Upper lobe of right lung (tissue), 1 donor: ENCODE data around the gene ADCY7. TPM values are rescaled to one million over a fixed set of nuclear protein-coding genes. Genes with fewer than 3 reads are reported as not detected.

ENCODE experiments used
- ATAC-seq: fragments of 200-7000 bp; cut with Tn5 transposase; one replicate; pipeline ENCODE4 v1.9.1; 2020; ENCODE audit warnings: mild to moderate bottlenecking, moderate library complexity
- DNase-seq: peaks from one replicate; pipeline ENCODE4 v3.0.0-alpha.2; 2020
- H3K27ac ChIP-seq: fragments of 200-600 bp; one replicate; pipeline ENCODE4 v1.8.0; 2022
- H3K27me3 ChIP-seq: fragments of 200-600 bp; one replicate; pipeline ENCODE4 v1.8.0; 2022; ENCODE audit warnings: mild to moderate bottlenecking
- H3K36me3 ChIP-seq: fragments of 200-600 bp; one replicate; pipeline ENCODE4 v1.8.0; 2022
- H3K4me1 ChIP-seq: fragments of 200-600 bp; one replicate; pipeline ENCODE4 v1.8.0; 2022
- H3K4me3 ChIP-seq: fragments of 200-600 bp; one replicate; pipeline ENCODE4 v1.8.0; 2022; ENCODE audit warnings: mild to moderate bottlenecking
- H3K9me3 ChIP-seq: fragments of 200-600 bp; one replicate; pipeline ENCODE4 v1.8.0; 2022
- intact Hi-C: fragments of 100-400 bp; cut with DNase I; formaldehyde crosslinking; loops from one replicate; pipeline ENCODE4 v1.11.0; 2022
- total RNA-seq: library from RNA; stranded (reverse); fragmentation: NEBNext Ultra II Directional; extraction: Animal tissue kit (Norgen Biotek cat#: 25700); gene quantifications from one replicate; pipeline ENCODE4 v1.2.1, GENCODE V29; 2021
- TF ChIP-seq, protein P1 (sequence below): fragments of 200-600 bp; IDR thresholded peaks from one replicate; pipeline ENCODE4 v1.8.0; 2022; ENCODE audit warnings: antibody characterized with exemption
- donor health status: DM: no; HTN: yes; CAD: no; lungs with severe emphysema.

ADCY7 gene
- total RNA-seq, 1 donor from 2014 or later: 88.1 TPM

DNA sequence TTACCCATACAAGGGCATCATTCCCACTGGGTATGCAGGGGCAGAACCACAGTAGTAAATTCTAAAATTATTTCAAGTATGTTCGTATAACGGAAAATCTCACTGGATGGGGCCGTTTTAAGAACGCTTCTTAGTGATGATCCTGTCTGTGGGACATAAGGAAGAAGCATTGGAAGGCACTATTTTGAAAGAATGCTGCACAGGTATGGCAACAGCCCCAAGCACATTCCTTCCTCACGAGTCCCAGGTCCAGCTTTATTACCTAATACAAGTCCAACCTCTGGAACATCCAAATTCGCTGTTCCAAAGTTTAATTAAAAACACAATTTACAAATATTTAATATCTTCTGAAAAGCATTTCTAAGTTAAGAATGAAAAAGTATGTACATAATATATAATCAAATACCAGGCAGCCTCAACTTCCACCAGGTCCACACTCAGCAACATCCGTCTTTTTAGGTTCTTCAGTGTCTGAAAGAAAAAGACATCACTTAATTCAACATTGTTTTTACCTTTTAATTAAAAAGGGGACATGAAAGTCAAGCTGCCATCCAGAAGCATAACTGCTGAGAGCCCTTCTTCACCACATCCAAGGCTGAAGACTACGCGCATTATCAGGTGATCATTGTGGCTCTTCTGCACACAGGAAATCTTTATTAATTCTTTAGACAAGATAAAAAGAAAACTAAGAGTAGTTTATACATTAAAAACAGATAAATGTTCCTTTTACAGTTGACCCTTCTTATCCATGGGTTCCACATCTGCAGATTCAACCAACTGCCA, 52.6 kb downstream of the ADCY7 start:
- Histone ChIP-seq H3K27ac (no peak overlapping the region), H3K4me1 (no peaks in the 10 kb centered on the region), H3K27me3 (no peaks in the 10 kb centered on the region), H3K4me3 (no peak overlapping the region), H3K9me3 (no peaks in the 10 kb centered on the region), H3K36me3 (peaks cover 95% of the 10 kb centered on the region)
- ATAC-seq (no peak), DNase-seq (no peak)
- intact Hi-C loops: no loop called here
- TF ChIP-seq, protein P1, sequence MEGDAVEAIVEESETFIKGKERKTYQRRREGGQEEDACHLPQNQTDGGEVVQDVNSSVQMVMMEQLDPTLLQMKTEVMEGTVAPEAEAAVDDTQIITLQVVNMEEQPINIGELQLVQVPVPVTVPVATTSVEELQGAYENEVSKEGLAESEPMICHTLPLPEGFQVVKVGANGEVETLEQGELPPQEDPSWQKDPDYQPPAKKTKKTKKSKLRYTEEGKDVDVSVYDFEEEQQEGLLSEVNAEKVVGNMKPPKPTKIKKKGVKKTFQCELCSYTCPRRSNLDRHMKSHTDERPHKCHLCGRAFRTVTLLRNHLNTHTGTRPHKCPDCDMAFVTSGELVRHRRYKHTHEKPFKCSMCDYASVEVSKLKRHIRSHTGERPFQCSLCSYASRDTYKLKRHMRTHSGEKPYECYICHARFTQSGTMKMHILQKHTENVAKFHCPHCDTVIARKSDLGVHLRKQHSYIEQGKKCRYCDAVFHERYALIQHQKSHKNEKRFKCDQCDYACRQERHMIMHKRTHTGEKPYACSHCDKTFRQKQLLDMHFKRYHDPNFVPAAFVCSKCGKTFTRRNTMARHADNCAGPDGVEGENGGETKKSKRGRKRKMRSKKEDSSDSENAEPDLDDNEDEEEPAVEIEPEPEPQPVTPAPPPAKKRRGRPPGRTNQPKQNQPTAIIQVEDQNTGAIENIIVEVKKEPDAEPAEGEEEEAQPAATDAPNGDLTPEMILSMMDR: no peak

DNA sequence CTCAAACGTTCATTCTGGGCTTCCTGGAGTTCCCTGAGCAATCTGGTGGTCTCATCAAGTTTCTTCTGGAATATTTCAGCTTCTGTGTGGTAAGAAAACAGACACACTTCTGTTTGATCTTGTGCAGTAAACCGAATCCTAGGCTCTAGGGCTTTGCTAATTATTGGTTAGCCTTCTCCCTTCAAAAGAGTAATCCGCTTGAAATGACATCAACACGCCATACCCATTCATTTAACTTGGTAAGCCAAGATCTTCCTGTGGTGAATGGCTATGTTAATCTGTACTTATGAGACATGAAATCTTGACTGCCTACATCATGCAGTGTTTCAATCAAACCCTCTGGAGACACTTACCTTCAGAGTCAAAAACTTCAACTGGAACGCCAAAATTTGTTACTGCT, 54.0 kb downstream of the ADCY7 start:
- Histone ChIP-seq H3K4me3 (no peak overlapping the region), H3K4me1 (no peaks in the 10 kb centered on the region), H3K27ac (no peak overlapping the region), H3K27me3 (no peaks in the 10 kb centered on the region), H3K36me3 (peaks cover 95% of the 10 kb centered on the region), H3K9me3 (no peaks in the 10 kb centered on the region)
- ATAC-seq (no peak), DNase-seq (no peak)
- intact Hi-C loops: no loop called here
- TF ChIP-seq, protein P1: no peak

DNA sequence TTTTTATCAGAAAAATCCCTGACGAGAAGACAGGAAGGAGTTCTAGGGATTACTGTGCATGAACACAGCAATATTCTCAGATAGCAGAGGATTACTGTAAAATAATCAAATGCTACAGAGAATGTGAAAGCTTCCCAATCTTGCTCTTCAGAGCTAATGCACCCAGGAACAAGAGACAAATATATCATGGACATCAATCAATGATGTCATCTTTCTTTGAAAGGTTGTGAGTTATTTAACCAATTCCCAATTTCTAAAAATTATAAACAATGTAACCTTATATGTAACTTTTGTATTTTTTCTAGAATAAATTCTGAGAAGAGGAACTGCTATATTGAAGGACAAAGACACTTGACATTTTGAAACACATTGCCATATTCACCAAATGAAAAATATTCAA, 56.0 kb downstream of the ADCY7 start:
- Histone ChIP-seq H3K9me3 (no peaks in the 10 kb centered on the region), H3K4me3 (no peak overlapping the region), H3K4me1 (peaks cover 2% of the 10 kb centered on the region), H3K27me3 (no peaks in the 10 kb centered on the region), H3K36me3 (peaks cover 85% of the 10 kb centered on the region), H3K27ac (no peak overlapping the region)
- no peak for DNase-seq
- TF ChIP-seq, protein P1: no peak
- intact Hi-C loops: no loop called here
- no peak for ATAC-seq

DNA sequence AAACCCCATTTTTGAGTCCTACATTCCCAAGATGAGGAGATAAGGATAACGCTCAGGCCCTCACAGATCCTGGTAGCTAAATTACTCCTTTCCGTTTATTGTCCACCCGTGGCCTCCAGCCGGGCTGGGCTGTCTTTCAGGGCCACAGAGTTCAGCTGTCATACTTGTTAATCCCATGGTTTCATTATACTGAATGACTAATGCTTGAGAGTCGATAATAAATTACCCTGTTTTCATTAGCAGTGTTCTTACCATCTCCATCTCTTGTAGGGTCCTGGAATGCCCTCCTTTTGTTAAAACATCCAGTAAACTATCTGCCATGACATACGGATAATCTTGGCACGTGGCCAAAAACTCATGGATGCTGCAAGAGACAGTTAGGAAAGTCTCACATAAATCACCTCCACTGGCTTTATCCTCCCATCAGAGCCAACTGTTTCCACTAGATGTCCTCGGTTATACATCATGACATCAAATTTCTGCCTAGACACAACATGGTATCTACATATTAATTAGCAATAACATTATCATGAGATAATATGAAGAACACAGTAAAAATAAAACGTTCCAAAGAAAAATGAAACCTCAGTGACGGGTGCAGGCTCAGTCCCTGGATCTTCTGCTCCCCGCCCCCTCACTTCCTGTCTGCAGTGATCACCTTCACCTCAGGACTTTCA, 57.1 kb downstream of the ADCY7 start:
- Histone ChIP-seq H3K4me1 (peaks cover 7% of the 10 kb centered on the region), H3K9me3 (no peaks in the 10 kb centered on the region), H3K27me3 (no peaks in the 10 kb centered on the region), H3K4me3 (no peak overlapping the region), H3K36me3 (peaks cover 82% of the 10 kb centered on the region), H3K27ac (no peak overlapping the region)
- intact Hi-C loops: no loop called here
- ATAC-seq (no peak), DNase-seq (no peak)
- TF ChIP-seq, protein P1: no peak

DNA sequence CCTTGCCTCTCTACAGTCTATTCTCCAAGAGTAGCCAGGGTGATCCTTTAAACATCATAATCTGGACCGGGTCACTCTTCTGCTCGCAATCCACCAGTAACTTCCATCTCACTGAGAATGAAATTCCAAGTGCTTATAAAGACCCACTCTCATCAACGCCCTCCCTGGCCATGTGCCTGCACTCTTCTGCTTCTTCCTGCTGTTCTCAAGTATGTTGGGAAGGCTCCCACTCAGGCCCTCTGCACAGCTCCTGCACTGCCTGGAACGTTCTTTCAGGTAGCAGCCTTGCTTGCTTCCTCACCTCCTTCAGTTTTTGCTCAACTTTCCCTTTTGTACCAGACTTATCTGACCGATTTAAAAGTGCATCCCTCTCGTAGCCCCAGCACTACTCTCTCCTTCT, 58.0 kb downstream of the ADCY7 start:
- peaks cover 7% of the 10 kb centered on the region for H3K4me1 ChIP-seq
- H3K27ac ChIP-seq: no peak overlapping the region
- ATAC-seq (peak; percentile 31), DNase-seq (no peak)
- no peaks in the 10 kb centered on the region for H3K27me3 ChIP-seq
- H3K36me3 ChIP-seq: peaks cover 81% of the 10 kb centered on the region
- no peak overlapping the region for H3K4me3 ChIP-seq
- intact Hi-C loops: no loop called here
- H3K9me3 ChIP-seq: no peaks in the 10 kb centered on the region
- TF ChIP-seq, protein P1: no peak
